Coronary artery (tissue), 2 donors: ENCODE measurements around the gene KDM4F.

Experiments used
- DNase-seq: peaks from one replicate; pipeline ENCODE4 v3.0.0-alpha.2; 2017; ENCODE audit warnings: low spot score
- H3K27ac ChIP-seq, 2 donors: fragments of 200-600 bp; sonication (generic); one replicate each; pipeline ENCODE4 v1.5.1; 2016 to 2019
- H3K4me3 ChIP-seq: fragments of 200-600 bp; sonication (generic); 2 replicates; pipeline ENCODE4 v1.5.1; 2016; ENCODE audit warnings: mild to moderate bottlenecking, moderate library complexity
- TF ChIP-seq, protein P1 (sequence below): fragments of 200-600 bp; sonication (generic); IDR thresholded peaks from one replicate; pipeline ENCODE4 v1.5.1; 2019; ENCODE audit warnings: antibody characterized with exemption

The KDM4F gene

DNA sequence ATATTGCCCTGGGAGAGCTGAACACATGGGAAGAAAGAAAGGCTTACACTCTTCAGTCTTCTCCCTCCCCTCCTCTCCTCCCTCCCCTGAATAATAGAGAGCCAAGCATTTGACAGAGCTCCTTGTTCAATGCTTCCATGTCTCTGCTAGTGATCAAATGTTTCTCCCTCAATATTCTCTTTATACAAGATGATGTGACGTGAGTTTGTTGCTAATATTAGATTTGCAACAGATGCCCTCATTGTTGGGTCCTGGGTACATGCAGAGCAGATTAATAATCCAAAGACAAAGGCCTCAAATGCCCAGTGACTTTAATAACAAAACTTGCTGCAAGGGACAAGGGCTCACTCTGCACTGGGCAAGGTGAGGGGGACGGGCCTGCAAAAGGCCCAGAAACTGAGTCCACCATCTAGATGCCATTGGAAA is 33.4 kb downstream of the KDM4F start:
- no peak for DNase-seq
- H3K4me3 ChIP-seq, result no peak overlapping the region
- TF ChIP-seq, protein P1, sequence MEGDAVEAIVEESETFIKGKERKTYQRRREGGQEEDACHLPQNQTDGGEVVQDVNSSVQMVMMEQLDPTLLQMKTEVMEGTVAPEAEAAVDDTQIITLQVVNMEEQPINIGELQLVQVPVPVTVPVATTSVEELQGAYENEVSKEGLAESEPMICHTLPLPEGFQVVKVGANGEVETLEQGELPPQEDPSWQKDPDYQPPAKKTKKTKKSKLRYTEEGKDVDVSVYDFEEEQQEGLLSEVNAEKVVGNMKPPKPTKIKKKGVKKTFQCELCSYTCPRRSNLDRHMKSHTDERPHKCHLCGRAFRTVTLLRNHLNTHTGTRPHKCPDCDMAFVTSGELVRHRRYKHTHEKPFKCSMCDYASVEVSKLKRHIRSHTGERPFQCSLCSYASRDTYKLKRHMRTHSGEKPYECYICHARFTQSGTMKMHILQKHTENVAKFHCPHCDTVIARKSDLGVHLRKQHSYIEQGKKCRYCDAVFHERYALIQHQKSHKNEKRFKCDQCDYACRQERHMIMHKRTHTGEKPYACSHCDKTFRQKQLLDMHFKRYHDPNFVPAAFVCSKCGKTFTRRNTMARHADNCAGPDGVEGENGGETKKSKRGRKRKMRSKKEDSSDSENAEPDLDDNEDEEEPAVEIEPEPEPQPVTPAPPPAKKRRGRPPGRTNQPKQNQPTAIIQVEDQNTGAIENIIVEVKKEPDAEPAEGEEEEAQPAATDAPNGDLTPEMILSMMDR, result no peak
- H3K27ac ChIP-seq, result peak overlapping the region; percentile 61 to 86

DNA sequence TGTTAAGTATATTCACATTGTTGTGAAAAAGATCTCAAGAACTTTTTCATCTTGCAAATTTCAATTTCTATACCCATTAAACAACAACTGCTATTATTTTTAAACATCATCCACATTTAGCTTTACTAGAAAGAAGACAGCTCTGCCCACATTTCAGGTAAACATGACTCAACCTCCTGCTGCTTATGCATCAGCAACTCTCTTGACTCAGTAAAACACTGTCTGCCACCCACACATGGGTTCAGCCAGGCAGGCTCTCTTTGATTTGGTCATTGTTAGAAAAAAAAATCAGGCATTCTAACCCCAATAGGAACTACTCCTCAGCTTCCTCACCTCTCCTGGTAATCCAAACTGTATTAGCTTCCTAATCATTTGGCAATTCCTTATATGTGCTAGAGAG is 35.3 kb downstream of the KDM4F start:
- TF ChIP-seq, protein P1, result no peak
- Histone ChIP-seq H3K4me3 (no peak overlapping the region), H3K27ac (no peak overlapping the region)
- DNase-seq, result no peak

DNA sequence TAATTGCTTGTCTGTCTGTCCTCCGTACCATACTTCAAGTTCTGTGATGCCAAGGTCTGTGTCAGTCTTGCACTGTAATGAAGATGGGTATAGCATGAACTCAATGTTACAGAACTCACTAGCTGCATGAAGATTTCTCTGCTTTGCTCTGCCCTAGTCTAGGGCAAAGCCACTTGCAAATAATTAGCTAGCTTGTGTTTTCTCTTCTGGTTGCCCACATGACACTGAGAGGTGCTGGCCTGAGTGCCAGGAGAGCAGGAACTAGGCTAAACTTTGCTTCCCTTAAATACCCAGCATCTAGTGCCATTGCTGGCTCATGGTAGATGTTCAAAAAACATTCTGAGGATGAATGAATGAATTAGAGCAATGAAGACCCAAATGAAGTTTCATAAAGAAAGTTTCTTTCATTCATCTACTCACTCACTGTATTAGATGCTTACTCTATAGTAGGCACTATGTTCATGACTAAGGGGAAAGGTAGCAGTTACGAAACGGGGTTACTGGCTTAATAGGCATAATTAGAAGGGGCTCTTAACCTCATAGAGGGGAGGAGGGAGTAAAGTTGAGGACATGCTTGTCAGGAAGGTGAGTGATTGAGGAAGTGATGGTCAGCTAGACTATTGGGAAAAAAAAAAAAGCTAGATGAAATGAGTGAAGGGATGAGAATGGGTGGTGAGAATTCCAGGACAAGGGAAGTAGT is 36.0 kb downstream of the KDM4F start:
- no peak for DNase-seq
- no peak overlapping the region for H3K27ac ChIP-seq

DNA sequence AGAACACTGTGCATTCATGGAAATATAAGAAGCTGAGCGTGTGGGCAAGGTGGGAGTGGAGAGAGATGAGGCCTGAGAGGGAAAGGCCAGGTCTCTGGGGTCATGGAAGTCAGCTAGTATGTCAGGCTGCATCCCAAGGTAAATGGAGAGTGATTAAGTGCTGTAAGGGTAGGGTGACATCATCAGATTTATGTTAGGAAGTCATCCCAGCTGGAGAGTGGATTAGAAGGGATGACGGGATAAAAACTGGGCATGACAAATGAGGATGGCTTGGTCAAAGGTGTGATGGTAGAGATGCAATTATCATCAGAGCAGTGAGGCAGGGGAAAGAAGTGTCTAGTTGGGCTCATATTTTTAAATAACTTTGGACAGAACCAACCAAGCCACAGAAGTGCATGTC is 36.9 kb downstream of the KDM4F start:
- TF ChIP-seq, protein P1, result no peak
- Histone ChIP-seq H3K27ac (no peak overlapping the region), H3K4me3 (no peak overlapping the region)
- no peak for DNase-seq

More for the DNA sequence above, 36.0 kb downstream of the KDM4F start:
- no peak overlapping the region for H3K4me3 ChIP-seq
- TF ChIP-seq, protein P1, result no peak

DNA sequence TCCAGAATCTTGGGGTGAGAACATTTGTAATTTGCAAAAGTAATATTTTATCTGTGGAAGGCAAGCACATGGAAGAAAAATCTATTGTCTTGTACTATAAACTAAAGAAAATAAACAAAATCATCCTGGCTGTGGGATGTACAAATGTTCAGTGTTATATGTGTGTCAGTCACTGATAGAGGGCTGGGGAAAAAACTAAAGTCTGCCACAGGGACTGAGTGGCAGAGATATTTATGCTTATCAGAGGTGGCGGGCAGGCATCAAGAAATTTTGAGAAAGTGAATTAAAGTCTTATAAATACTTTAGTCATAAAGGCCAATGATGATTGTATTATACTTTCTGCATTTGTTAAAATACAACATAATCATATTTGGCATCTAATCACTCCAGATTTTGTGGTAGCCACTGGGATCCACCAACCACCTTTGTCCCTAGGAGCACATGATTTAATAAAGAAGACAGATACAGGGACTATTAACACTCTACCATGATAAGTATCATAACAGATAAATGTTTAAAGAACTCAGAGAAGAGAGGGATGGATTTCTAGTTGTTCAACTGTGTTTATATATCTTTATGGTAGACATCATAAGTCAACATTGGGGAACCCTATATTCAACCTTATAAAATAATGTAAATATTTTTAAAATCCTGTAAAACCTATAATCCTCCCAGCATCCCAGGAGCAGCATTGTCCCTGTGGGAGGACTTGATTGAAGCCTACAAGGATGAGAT is 37.8 kb downstream of the KDM4F start:
- no peak overlapping the region for H3K27ac ChIP-seq
- TF ChIP-seq, protein P1, result no peak

DNA sequence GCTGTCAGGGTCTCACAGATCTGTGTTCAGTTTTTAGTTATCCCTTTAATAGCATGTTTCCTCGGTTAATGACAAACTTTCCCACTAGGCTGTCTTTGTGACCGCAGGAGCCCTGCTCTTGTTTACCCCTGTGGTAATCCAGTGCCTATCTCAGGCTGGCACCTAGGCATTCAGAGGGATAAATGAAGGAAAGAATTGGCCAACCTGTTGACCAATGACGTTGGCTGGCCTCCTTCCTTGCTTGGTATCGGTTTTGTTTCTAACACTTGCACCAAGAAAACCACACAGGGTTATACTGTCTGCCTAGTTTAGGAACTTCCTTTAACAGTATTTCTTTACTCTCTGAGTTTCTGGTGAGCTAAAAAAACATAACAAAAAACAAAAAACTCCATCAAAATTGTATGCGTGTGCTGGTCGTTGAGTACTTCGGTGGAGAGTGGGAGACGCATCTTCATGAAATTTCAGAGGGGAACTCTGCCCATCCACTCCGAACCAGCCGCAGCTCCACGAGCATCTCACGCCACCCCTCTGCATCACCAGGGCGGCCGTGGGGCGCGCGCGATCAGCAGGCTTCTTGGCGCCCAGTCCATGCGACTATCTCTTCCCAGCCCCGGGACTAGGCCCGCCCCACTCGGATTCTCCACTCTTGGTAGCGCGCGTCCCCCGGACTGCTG is 39.9 kb downstream of the KDM4F start:
- peak overlapping the region; percentile 91 to 96 for H3K27ac ChIP-seq
- TF ChIP-seq, protein P1, result no peak
- peak; percentile 86 for DNase-seq
- H3K4me3 ChIP-seq, result peak overlapping the region; percentile 76

More for the DNA sequence above, 37.8 kb downstream of the KDM4F start:
- H3K4me3 ChIP-seq, result no peak overlapping the region
- no peak for DNase-seq
